CD4-positive, alpha-beta T cell (primary cell): ENCODE results near the gene GNA12. TPM values are rescaled to one million over a fixed set of nuclear protein-coding genes. Genes with fewer than 3 reads are reported as not detected.

Experiments
- ATAC-seq: fragments of 200-7000 bp; cut with Tn5 transposase; one replicate; pipeline ENCODE4 v1.10.0; 2022; ENCODE audit warnings: mild to moderate bottlenecking; ENCODE audit not compliant: poor library complexity
- CTCF ChIA-PET: fragments of 350-600 bp; sonication (Branson Sonifier 250); formaldehyde crosslinking; loops from one replicate; lab custom pipeline; 2021; ENCODE audit warnings: antibody characterized with exemption, inconsistent platforms; lab: Charles Lee
- POLR2A ChIA-PET: fragments of 350-600 bp; sonication (Branson Sonifier 250); formaldehyde crosslinking; loops from one replicate; lab custom pipeline; 2021; ENCODE audit warnings: antibody characterized with exemption, inconsistent platforms; lab: Charles Lee
- DNase-seq, 14 experiments: peaks; one replicate each; pipeline ENCODE4 v3.0.0-alpha.2; 2013 to 2020; ENCODE audit warnings: mixed read lengths in 2 of 14
- H3K27ac ChIP-seq, 2 donors: one replicate each; pipeline versions ENCODE4 v1.5.1 to v1.7.0; 2013; ENCODE audit warnings: low read length in 2 of 2, low read depth in 1 of 2, mild to moderate bottlenecking in 1 of 2
- H3K27me3 ChIP-seq, 2 experiments: 1 replicate in 1 of 2; 2 replicates in 1 of 2; pipeline versions ENCODE4 v1.6.1 to v1.7.0; 2013; ENCODE audit warnings: low read length in 2 of 2, control low read depth in 1 of 2, mild to moderate bottlenecking in 1 of 2, moderate library complexity in 1 of 2; ENCODE audit not compliant: insufficient read depth in 2 of 2, control insufficient read depth in 1 of 2
- H3K36me3 ChIP-seq: one replicate; pipeline ENCODE4 v1.6.1; 2013; ENCODE audit warnings: low read length, control low read depth; ENCODE audit not compliant: insufficient read depth
- H3K4me1 ChIP-seq: one replicate; pipeline ENCODE4 v1.6.1; 2013; ENCODE audit warnings: low read length, control low read depth; ENCODE audit not compliant: insufficient read depth
- H3K4me3 ChIP-seq: one replicate; pipeline ENCODE4 v1.5.1; 2013; ENCODE audit warnings: mild to moderate bottlenecking, low read length, moderate library complexity
- H3K9me3 ChIP-seq, 2 experiments: 1 replicate in 1 of 2; 2 replicates in 1 of 2; pipeline versions ENCODE4 v1.6.1 to v1.7.0; 2013; ENCODE audit warnings: low read length in 2 of 2, mild to moderate bottlenecking in 2 of 2, control low read depth in 1 of 2, moderate library complexity in 1 of 2; ENCODE audit not compliant: control insufficient read depth in 1 of 2, insufficient read depth in 1 of 2
- H3K27ac Mint-ChIP-seq: one replicate; pipeline ENCODE4 v1.8.0; 2020; ENCODE audit warnings: mixed read lengths
- H3K27me3 Mint-ChIP-seq: one replicate; pipeline ENCODE4 v1.8.0; 2021; ENCODE audit warnings: mixed read lengths
- H3K36me3 Mint-ChIP-seq: one replicate; pipeline ENCODE4 v1.8.0; 2021; ENCODE audit warnings: low read depth, mixed read lengths
- H3K4me1 Mint-ChIP-seq: one replicate; pipeline ENCODE4 v1.8.0; 2021; ENCODE audit warnings: low read depth, mixed read lengths
- H3K4me3 Mint-ChIP-seq: one replicate; pipeline ENCODE4 v1.8.0; 2020; ENCODE audit warnings: mild to moderate bottlenecking, mixed read lengths
- H3K9me3 Mint-ChIP-seq: one replicate; pipeline ENCODE4 v1.8.0; 2020; ENCODE audit warnings: mixed read lengths
- intact Hi-C, 2 experiments: fragments of 100-400 bp; cut with DNase I in 1 of 2; cut with micrococcal nuclease in 1 of 2; formaldehyde crosslinking; loops; one replicate each; pipeline versions ENCODE4 v1.15.1 to v1.9.0; 2023 to 2025; cut with DNase I, micrococcal nuclease
- total RNA-seq, 174 experiments: library from RNA in 2 of 174; stranded (reverse) in 2 of 174; gene quantifications; one replicate each; pipeline ENCODE4 v1.2.3 and lab custom pipeline; 2021 to 2026
- TF ChIP-seq, protein P1 (sequence below): fragments of 200-600 bp; IDR thresholded peaks from one replicate; pipeline ENCODE4 v1.8.0; 2022; ENCODE audit warnings: antibody characterized with exemption, mild to moderate bottlenecking

Gene GNA12
- total RNA-seq, 2 experiments from 2014 or later, result 16.0 to 16.1 TPM

DNA sequence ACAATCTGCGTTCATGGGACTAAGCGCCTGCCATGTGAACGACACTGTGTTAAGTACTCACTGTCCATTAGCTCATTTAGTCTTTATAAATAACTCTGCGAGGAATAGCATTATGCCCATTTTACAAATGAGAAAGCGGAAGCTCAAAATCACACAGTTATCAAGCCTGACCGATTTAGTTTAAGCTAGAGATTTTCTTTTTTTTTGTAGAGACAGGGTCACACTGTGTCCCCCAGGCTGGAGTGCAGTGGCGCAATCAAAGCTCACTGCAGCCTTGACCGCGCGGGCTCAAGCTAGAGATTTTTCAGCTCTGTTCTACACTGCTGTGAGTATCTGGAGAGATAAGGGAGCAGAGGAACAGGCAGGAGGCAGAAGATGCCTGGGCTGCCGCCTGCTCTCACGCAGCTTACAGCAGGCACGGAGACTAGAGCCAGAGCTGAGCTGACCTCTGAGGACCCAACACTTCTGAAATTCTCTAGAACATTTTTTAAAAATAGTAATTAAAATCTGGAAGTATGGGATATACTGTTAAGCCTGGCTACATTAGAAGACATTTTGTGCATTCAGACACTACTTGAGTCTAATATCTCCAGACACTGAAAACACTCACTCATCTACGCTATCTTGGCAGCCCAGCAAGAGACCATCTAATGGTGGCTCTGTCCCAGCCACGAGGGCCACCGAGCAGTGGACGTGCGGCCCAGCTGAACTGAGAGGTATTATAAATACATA lies 38.7 kb downstream of the GNA12 start:
- Mint-ChIP-seq H3K9me3 (no peaks in the 10 kb centered on the region), H3K4me1 (peaks cover 53% of the 10 kb centered on the region), H3K4me3 (no peak overlapping the region), H3K36me3 (peaks cover under 1% of the 10 kb centered on the region), H3K27me3 (no peaks in the 10 kb centered on the region), H3K27ac (no peak overlapping the region)
- ChIA-PET POLR2A (no interaction called here), CTCF (interaction anchor here (0.6 to 0.7 kb wide), 2 partner anchors 86 to 106 kb away, joined by 3 read pairs; no protein-coding TSS in a partner anchor)
- H3K9me3 ChIP-seq, result no peaks in the 10 kb centered on the region
- ATAC-seq (no peak), DNase-seq (no peak)
- TF ChIP-seq, protein P1, sequence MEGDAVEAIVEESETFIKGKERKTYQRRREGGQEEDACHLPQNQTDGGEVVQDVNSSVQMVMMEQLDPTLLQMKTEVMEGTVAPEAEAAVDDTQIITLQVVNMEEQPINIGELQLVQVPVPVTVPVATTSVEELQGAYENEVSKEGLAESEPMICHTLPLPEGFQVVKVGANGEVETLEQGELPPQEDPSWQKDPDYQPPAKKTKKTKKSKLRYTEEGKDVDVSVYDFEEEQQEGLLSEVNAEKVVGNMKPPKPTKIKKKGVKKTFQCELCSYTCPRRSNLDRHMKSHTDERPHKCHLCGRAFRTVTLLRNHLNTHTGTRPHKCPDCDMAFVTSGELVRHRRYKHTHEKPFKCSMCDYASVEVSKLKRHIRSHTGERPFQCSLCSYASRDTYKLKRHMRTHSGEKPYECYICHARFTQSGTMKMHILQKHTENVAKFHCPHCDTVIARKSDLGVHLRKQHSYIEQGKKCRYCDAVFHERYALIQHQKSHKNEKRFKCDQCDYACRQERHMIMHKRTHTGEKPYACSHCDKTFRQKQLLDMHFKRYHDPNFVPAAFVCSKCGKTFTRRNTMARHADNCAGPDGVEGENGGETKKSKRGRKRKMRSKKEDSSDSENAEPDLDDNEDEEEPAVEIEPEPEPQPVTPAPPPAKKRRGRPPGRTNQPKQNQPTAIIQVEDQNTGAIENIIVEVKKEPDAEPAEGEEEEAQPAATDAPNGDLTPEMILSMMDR, result no peak
- H3K27ac ChIP-seq, result no peak overlapping the region
- peaks cover 10% of the 10 kb centered on the region for H3K4me1 ChIP-seq
- no peaks in the 10 kb centered on the region for H3K27me3 ChIP-seq
- H3K36me3 ChIP-seq, result no peaks in the 10 kb centered on the region
- no peak overlapping the region for H3K4me3 ChIP-seq
- intact Hi-C loops, result no loop called here

DNA sequence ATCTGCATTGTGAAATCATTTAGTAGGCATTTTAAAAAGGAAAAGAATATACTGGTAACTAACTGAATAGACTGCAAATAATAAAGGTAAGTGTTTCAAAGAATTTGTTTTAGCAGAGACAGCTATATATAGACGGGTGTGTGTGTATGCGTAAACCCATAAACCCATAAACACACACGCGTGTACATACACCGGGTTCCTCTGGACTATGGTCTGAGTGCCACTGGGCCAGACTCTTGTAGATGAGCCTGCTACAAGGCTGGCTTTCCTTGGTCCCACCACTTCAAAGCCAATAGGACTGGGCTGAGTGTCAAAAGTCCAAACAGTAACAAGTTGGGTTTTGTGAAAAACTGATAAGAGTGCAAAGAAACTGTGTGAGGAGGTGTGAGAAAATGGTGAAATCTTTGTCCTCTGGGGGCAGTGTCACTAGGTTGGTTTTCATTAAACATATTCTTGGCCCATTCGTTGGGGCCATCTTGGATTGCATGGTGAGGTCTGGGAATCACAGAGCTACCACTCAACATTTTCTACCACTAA lies 39.8 kb downstream of the GNA12 start:
- no peak overlapping the region for H3K4me3 Mint-ChIP-seq
- CTCF ChIA-PET, result interaction anchor here (1.1 kb wide), 1 partner anchor 9 kb away, joined by 3 read pairs; no protein-coding TSS in a partner anchor
- Histone ChIP-seq H3K27ac (no peak overlapping the region), H3K36me3 (no peaks in the 10 kb centered on the region), H3K4me3 (no peak overlapping the region), H3K4me1 (peaks cover 10% of the 10 kb centered on the region), H3K9me3 (no peaks in the 10 kb centered on the region), H3K27me3 (no peaks in the 10 kb centered on the region)
- DNase-seq, result no peak
- H3K27ac Mint-ChIP-seq, result no peak overlapping the region
- no peaks in the 10 kb centered on the region for H3K36me3 Mint-ChIP-seq
- H3K4me1 Mint-ChIP-seq, result peaks cover 64% of the 10 kb centered on the region
- no peak for ATAC-seq
- no peaks in the 10 kb centered on the region for H3K27me3 Mint-ChIP-seq
- TF ChIP-seq, protein P1, result no peak
- POLR2A ChIA-PET, result no interaction called here
- intact Hi-C loops, result no loop called here
- H3K9me3 Mint-ChIP-seq, result no peaks in the 10 kb centered on the region

DNA sequence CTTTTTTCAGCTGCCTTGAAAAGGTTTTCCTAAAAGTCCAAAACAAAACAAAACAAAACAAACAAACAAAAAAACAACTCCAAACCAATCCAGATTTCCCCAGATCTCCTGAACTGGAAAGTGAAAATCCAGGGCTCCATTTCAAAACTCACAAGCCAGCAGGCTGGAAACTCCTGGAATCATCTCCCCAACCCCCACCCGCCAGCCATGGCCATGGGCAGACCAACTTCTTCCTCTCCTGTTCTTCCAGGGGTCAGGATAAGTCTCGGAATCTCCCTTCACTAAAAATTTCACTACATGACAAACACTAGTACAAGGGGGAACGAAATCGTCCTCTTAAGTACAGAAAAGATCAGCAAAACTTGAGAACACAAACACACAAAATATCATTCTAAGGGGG lies 40.4 kb downstream of the GNA12 start:
- TF ChIP-seq, protein P1, result no peak
- POLR2A ChIA-PET, result no interaction called here
- H3K27ac Mint-ChIP-seq, result no peak overlapping the region
- H3K9me3 ChIP-seq, result no peaks in the 10 kb centered on the region
- no peak for DNase-seq
- no peak overlapping the region for H3K4me3 ChIP-seq
- H3K36me3 ChIP-seq, result no peaks in the 10 kb centered on the region
- peaks cover 10% of the 10 kb centered on the region for H3K4me1 ChIP-seq
- CTCF ChIA-PET, result interaction anchor here (1.1 kb wide), 1 partner anchor 9 kb away, joined by 3 read pairs; no protein-coding TSS in a partner anchor
- H3K36me3 Mint-ChIP-seq, result no peaks in the 10 kb centered on the region
- ATAC-seq, result no peak
- H3K27ac ChIP-seq, result no peak overlapping the region
- no peaks in the 10 kb centered on the region for H3K9me3 Mint-ChIP-seq
- intact Hi-C loops, result no loop called here
- peaks cover 64% of the 10 kb centered on the region for H3K4me1 Mint-ChIP-seq
- H3K4me3 Mint-ChIP-seq, result no peak overlapping the region
- no peaks in the 10 kb centered on the region for H3K27me3 ChIP-seq
- H3K27me3 Mint-ChIP-seq, result no peaks in the 10 kb centered on the region
